Activated CD8-positive, alpha-beta memory T cell treated with anti-CD3 and anti-CD28 coated beads for 1 hour (primary cell): ENCODE measurements around the gene TGM2.

Source experiments
- DNase-seq, 2 donors: peaks; one replicate each; pipeline ENCODE4 v3.0.0-alpha.2; 2020; ENCODE audit warnings: low read depth in 1 of 2; ENCODE audit errors: extremely low read depth in 1 of 2

Gene TGM2

DNA sequence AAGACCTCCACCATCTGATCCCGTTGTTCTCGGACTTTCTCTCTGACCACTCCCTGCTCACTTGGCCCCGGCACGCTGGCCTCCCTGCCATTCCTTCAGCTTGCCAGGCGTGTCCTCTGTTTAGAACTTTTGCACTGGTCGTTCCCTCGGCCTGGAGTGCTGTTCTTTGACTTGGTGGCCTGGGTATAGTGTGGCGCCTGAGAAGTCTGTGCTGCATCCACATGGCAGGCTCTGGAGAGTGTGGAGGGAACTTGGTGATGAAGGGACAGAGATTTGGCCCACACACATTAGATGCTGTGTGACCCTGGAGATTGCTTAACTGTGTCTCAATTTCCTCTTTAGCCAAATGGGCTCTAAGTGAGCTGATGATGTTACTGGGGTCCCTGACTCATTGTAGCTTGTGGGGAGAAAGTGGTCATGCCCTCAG lies 13.0 kb upstream of the TGM2 start:
- no peak for DNase-seq

- DNase-seq, result no peak
These were observed 12.1 kb upstream of the TGM2 start for GRCh38 chr20:38177201-38177600.

DNA sequence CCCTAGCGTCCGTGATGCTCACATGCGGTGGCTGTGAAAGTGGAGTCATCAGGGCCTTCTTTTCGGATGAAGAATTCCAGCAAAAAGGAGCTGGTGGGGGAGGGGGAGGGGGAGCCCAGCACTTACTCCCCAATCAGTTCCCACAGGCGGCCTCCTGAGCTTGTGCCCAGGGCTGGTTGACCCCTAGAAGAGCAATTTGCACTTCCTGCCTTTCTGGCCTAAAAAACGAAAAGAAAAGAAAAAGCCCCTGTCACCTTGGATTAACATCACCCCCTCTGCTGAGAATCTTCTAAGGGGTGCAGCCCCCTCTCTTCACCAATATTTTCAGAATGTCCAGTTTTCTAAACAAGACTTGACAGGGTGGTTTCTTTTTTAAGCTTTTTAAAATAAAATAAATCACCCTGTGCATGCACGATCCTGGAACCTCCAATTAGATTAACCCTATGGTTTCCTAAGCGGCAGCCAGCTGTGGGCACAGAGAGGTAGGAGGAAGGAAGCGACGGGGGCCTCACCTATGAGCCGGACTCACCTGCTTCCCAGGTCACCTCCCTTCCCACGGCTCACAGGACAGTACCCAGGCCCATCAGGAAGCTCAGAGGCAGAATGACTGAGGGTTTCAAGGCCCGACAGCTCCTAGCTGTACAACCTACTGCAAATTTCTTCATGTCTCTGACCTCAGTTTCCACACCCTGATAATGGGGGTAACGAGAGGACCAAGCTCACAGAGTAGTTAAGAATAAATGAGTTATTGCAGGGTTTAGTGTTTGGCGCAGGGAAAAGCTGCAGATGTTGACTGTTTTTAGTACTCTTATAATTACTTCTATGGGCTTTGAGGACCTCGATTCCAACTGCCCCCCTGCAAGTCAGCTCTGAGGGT lies 10.5 kb upstream of the TGM2 start:
- no peak for DNase-seq

- no peak for DNase-seq
These were observed 8.4 kb upstream of the TGM2 start for GRCh38 chr20:38173237-38174156.

- DNase-seq, result no peak
These were observed 7.3 kb upstream of the TGM2 start for GRCh38 chr20:38172408-38172807.

GRCh38 chr20:38171675-38172043 lies 6.6 kb upstream of the TGM2 start:
- no peak for DNase-seq

- no peak for DNase-seq
These were observed 6.0 kb upstream of the TGM2 start for GRCh38 chr20:38170826-38171674.

- DNase-seq, result no peak
These were observed 5.3 kb upstream of the TGM2 start for GRCh38 chr20:38170219-38170825.

DNA sequence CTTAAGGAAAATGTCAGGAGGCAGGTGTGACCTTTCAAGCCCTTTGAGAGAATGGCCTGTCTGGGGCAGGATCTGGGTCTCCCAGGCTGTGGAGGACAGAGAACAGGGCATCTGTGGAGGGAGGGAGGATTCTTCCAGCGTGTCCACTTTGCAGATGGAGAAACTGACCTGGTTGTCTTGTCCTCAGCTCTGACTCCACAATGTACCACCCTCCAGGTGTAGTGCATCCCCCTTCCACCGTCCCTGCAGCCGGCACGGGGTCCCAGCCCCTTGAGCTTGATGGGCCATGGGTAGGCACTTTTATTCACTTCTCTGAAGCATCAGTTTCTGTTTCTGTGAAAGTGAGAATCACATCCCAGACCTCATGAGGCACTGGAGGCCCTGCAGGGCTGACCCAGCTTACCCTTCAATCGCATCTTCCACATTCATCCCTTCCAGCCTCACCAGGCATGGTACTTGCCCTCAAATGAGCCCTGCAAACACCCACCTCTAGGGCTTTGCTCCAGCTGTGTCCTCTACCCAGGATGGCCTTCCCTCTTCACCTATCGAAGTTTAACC lies 4.6 kb upstream of the TGM2 start:
- no peak for DNase-seq

DNA sequence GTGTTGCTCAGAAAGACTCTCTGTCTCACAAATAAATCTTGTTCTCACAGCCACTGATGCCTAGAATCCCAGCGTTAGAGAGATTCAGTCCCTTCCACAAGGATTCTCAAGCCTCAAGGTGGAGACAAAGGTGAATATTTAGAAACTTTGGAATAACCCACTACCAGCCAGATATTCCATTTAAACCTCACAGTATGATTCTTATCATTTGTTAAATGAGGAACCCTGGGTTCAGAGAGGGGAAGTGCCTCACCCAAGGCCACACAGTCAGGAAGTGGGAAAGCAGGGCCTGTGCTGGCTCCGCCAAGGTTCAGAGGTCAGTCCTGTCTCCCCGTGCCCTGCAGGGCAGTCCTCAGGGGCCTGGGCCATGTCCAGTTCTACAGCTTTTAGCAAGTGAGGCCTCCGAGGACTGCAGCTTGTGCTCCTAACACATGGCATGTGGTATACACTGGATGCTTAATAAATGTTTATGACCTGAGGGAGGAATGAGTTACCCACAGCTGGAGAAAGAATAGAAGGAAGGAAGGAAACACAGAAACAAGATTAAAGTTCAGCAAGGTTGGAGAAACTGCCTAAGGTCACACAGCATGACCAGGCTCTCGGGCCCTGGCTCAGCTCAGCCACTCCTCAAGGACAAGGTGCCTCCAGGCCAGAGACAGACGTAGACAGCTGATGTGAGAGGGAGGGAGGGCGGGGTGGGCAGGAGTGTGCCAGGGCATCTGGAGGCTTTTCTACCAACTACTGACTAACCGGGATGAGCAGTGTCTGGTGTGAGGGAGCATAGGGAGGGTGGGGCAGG lies 3.9 kb upstream of the TGM2 start:
- DNase-seq, result no peak

DNA sequence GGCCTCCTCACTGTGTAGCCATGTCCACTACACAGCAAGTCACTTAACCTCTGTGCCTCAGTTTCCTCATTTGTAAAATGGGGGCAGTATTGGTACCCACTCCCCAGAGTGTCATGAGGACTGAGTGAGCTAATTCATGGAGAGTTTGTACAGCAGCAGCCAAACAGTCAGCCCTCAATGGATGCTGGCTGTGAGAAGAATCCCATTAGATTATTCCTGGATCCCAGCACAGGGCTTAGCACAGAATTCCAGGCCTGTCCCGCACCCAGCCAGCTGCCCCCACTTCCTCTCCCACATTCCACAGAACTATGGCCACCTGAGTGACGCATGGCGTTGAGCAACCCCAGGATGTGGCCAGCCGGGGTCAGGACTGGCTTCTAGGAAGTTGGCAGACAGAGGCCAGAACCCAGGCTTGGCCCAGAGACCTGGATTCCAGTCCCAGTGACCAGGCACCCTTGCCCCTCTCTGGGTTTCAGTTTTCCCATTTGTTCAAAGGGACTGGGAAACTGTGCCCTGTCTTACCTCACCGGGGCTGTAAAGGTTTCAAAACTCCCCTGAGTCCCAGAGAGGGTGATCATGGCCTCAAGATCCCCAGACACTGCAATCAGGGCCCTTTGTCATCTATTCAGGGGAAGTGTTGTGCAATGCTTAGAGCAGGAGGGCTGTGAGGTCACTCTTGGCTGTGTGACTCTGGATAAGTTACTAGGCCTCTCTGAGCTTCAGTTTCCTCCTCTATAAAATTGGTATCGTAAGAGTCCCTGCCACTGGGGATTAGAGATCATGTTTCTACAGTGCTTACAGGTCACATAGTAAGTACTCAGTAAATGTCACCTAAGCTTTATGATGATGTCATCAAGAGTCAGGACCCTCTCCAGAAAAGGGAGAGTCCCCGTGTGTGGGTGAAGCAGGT lies 3.0 kb upstream of the TGM2 start:
- DNase-seq, result no peak

DNA sequence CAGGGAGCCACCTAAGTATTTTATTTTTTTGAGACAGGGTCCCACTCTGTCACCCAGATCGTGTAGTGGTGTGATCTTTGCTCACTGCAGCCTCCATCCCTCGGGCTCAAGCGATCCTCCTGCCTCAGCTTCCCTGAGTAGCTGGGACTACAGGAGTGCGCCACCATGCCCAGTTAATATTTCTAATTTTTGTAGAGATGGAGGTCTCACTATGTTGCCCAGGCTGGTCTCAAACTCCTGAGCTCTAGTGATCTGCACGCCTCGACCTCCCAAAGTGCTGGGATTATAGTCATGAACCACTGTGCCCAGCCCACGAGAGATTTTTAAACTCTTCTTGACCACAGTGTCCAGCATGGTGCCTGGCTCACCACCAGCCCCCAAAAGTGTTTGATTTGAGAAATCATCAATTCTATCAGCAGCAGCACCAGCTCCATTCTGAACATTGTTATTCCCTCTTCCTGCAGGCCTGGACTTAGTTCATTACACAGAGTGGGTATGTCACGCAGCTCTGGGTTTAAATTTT lies 2.3 kb upstream of the TGM2 start:
- no peak for DNase-seq

GRCh38 chr20:38166703-38167233 lies 1.7 kb upstream of the TGM2 start:
- DNase-seq, result no peak

DNA sequence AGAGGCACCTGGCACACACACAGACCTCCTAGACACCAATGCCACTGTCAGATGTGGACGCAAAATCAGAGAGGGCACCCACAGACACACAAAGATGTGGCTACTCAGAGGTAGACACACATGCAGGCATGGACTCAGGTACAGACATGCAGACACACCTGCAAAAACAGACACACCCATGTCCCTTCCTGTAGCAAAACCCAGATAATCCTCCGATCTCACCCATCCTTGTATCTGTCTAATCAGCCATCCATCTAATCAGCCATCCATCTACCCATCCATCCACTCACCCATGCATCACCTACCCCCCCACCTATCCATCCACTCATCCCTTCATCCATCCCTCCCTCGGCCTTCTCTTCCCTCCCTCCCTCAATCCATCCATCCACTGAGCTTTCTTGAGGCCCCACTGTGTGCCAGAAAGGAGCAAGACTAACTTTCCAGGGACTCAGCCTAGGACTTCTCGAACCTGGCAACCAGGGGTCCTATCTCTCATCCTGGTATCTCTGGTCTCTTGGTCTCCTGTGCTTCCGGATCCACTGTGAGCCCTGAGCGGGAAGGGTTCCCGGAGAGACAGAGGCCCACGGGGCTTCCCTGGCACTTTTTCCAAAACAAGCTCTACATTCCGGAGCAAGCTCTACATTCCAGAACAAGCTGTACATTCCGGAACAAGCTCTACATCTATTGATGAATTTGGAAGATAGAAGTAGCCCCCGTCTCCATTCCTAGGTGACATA lies 1.1 kb upstream of the TGM2 start:
- DNase-seq, result no peak

GRCh38 chr20:38164624-38165088 lies 414 bp downstream of the TGM2 start:
- DNase-seq, result no peak

DNA sequence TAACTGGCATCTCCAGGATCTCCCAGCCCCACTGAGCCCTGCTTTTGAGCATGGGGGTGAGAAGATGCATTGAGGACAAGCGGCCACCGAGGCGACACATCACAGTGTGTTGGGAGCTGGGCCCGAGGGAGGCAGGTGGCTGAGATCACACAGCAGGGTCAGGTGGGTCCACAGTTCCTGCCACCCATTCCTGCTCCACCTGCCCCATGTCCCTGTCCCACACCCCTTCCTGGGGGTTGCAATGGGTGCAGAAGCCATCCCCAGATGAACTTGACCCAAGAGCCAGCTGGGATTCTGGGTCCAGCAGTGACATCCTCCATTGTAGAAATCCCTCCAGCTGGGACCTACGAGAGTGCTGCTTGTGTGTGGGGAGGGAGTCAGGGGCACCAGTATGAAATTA lies 1.0 kb downstream of the TGM2 start:
- no peak for DNase-seq
